HG03066 (cell line): ENCODE results near the gene MGP.

Experiments used
- ATAC-seq: cut with Tn5 transposase; IDR thresholded peaks from one replicate; pipeline ENCODE4 v1.9.1; 2021; ENCODE audit warnings: low read depth; ENCODE audit not compliant: unreplicated experiment

Gene MGP

GRCh38 chr12:14833336-14833735 lies 52.3 kb downstream of the MGP start:
- ATAC-seq = no peak
